ENCODE results near the gene DCLK2.

The DCLK2 gene

GRCh38 chr4:150123087-150123486 lies 44.8 kb downstream of the DCLK2 start:
- no peak for DNase-seq

GRCh38 chr4:150123796-150124677 lies 45.8 kb downstream of the DCLK2 start:
- no peak for DNase-seq

DNA sequence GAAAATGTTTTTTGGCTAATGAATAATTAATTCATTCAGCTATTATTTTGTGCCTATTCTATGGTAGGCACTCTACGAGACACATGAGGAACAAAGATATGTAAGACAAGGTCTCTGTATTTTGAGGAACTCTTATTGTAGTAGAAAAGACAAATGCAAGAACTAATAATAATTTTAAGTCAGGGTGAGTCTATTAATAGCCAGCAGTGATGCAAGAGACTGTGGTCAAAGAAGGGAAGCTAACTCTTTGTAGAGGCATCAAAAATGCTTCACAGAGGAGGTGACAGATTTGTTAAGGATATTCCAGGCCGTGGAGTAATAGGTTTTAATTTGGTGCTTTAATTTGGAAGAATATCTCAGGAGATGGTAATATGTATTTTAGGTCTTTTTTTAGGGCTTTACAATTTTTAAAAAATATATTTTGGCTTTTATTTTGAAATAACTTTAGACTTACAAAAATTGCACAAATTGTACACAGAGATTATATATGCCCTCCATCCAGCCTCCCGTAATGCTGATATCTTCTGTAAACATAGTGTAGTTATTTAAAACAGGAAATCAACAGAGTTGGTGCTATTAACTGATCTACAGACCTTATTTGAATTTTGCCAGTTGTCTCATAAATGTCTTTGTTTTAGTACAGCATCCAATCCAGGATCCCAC lies 48.1 kb downstream of the DCLK2 start:
- DNase-seq, result no peak

- no peak for DNase-seq
Measured at GRCh38 chr4:150126864-150127203, 48.6 kb downstream of the DCLK2 start.

DNA sequence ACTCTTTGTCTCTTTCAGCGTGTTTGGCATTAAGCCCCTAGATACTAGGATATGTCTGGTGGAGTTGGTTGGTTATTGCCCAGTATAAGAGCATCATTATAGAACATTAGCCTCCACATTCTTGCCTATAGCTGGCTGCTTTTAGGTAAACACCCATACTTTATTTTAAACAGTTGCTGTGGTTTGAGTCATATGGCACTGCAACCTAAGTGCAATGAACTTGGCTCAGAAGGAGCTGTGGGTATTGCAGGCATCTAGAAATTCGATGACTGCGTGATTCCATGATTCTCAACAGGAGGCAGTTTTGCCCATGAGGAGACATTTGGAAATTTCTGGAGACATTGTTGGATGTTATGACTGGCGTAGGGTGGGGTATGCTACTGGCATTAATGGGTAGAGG lies 49.5 kb downstream of the DCLK2 start:
- no peak for DNase-seq

DNA sequence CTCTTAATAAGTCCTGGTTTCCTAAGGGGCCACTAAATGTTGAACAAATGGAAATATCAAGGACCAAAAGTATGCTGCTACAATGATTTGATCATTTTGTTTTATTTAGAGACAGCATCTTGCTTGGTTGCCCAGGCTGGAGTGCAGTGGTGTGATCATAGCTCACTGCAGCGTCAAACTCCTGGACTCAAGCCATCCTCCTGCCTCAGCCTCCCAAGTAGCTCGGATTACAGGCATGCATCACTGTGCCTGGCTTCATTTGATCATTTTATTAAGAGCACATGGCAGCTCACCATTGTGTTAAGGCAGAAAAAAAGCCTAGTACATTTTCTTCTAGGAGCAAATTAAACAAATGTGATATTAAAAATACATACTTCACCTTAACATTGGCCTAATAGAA lies 52.7 kb downstream of the DCLK2 start:
- no peak for DNase-seq

GRCh38 chr4:150131581-150132228 lies 53.5 kb downstream of the DCLK2 start:
- DNase-seq, result no peak

- no peak for DNase-seq
Measured at GRCh38 chr4:150133605-150134004, 55.4 kb downstream of the DCLK2 start.

GRCh38 chr4:150135134-150135772 lies 57.0 kb downstream of the DCLK2 start:
- DNase-seq, result no peak

GRCh38 chr4:150136036-150136435 lies 57.8 kb downstream of the DCLK2 start:
- DNase-seq, result no peak

GRCh38 chr4:150136481-150136880 lies 58.2 kb downstream of the DCLK2 start:
- DNase-seq, result no peak

DNA sequence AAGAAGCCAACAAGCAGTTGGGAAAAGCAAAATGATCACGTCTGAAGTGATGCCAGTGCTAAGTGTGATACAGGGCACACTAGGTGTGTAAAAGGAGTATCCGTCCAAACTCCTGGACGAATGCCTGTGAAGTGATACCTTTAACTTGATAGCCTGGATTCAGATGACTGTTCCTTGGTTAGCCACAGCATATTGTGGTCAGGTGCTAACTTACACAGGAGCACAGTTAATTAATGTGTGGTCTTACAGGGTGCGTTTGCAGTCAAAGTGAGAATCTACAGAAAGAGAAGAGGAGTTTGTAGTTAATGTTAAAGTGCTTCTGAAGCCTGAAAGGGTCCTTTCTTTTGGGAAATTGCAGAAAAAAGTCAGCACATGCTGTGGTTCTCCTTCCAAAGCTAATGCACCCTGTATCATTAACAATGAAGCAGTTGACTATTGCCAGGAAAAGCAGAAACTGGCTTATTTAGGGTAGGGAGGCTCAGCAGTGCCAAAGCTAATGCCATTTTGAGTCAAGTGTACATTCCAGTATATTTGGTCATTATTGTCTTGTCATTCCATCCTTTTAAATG lies 61.1 kb downstream of the DCLK2 start:
- no peak for DNase-seq

DNA sequence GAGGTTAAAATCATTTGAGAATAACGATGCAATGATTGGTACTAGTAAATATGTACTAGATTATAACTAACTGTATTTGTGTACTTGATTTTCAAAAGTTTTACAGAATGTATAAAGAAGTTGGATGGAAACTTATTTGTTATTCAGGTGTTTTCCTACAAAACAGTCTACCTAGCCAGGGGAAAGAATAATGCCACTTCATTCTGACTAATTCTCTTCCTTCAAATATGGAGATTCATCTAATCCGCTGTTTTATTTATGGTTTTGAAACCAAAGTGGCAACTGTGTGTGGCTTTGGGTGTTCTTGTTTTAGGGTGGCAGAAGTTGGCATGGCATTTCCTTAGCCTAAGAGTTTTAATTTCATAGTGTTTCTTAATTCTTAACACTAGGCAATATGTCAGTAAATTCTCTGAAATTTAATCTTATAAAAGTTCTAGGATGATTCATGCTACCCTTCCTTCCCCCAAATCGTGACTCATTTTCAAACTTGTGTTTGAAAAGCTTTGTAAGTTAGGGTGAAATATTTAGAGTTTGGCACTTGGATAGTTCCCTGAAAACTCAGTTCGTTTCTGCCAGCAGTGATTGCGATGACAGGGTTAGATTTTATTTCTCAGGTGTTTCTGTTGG lies 62.6 kb downstream of the DCLK2 start:
- DNase-seq, result no peak

DNA sequence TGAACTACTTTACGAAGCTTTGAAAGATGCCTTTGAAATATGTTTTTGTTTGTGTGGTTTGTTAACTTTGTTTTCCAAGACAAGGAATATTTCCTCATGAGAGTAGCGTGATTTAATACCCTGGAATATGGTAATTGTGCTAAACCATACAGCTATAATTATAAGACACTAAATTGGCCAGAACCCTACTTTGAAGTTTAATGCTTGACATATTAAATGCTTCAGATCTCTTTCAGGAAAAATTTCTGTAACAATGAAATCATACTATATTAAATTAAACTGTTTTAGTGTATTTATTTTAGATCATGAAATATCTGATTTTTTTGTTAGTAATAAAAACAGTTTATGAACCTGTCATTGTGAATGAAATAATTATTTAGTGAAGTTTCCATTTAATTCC lies 63.5 kb downstream of the DCLK2 start:
- DNase-seq, result no peak

GRCh38 chr4:150142831-150143230 lies 64.6 kb downstream of the DCLK2 start:
- DNase-seq, result no peak

- DNase-seq, result no peak
Measured at GRCh38 chr4:150145090-150145945, 67.1 kb downstream of the DCLK2 start.

DNA sequence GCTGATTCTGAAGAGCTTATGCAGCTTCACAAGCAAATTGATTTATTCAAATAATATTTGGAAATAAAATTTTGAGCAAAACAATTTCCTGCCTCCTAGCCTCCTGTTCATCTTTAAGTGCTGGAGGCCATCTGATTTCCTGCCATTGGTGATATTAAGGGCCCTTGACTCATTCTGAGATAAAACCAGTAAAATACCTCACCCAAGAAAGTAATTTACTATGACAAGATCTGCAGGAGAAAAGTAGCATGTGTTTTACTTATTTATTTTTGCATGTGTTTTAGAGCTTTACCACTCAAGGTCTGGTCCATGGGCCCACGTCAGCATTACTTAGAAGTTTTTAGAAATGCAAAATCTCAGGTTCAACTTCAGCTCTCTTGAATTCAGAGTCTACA lies 67.7 kb downstream of the DCLK2 start:
- DNase-seq, result no peak

GRCh38 chr4:150149381-150149780 lies 71.1 kb downstream of the DCLK2 start:
- no peak for DNase-seq

GRCh38 chr4:150150629-150151062 lies 72.4 kb downstream of the DCLK2 start:
- no peak for DNase-seq

DNA sequence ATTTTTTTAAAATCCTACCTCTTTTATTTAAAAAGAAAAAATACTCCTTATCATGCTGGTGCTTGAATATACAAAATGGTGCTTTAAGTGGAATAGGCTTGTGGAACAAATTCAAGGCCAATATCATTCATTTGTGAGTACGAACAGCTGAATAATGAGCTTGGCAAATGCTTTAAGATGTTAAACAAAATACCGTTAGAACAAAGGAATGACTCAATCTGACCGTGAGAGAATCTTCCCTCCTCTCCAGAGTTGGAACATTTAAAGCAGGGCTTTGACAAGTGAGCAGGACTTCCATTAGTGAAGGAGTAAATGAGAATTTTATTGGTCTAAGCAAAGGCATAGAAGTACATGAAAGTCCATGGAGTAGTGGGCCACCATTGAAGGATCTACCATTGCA lies 74.5 kb downstream of the DCLK2 start:
- DNase-seq, result no peak

GRCh38 chr4:150155391-150155790 lies 77.1 kb downstream of the DCLK2 start:
- no peak for DNase-seq

DNA sequence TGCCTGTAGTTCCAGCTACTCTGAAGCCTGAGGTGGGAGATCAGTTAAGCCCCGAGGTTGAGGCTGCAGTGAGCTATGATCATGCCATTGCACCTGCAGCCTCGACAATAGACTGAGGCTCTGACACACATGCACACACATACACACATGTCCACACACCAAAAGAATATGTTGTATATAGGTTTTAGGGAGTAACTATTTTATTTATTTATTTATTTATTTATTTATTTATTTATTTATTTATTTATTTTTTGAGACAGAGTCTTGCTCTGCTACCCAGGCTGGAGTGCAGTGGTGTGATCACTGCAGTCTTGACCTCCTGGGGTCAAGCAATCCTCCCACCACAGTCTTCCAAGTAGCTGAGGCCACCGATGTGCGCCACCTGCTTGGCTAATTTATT lies 78.3 kb downstream of the DCLK2 start:
- DNase-seq, result no peak

Measured in CD4-positive, alpha-beta T cell treated with Interferon gamma for 1 hour (primary cell).